GM20000 (cell line): ENCODE results near the gene PTRHD1.
"Not testable (repeated sequence)": the region's sequence is repeated elsewhere in the genome, so short reads cannot be mapped to it uniquely, and the experiment has no call there.

Source experiments
- DNase-seq: peaks from one replicate; pipeline ENCODE4 v3.0.0; 2012; ENCODE audit warnings: low spot score
- CTCF ChIP-seq: IDR thresholded peaks from 2 replicates; pipeline ENCODE4 v1.5.1; 2012; ENCODE audit warnings: mild to moderate bottlenecking, control low read depth; ENCODE audit errors: extremely low read depth, missing control alignments

The PTRHD1 gene

DNA sequence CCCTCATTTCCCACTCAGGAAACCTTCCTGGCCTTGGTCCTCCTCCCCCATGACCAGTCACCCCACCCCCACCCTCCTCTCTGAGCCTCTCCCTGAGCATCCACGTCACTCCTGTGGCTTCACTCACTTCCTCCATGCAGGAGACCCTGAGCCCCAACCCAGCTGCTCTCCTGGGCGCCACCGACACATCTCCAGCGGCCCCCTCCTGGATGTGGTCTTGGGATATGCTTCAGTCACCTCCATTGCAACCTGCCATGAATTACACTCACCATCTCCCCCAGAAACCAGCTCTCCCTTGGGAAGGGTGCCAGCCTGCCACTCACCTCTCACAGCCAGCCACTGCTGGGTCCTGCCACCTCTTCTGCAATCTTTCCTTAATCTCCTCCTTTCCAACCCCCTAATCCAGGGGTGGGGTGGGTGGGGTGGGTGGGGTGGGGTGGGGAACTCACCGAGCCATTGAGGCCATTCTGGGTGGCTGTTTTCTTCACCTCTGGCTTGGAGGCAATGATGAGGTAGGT lies 44.9 kb upstream of the PTRHD1 start:
- DNase-seq = no peak
- no peak for TF ChIP-seq CTCF

DNA sequence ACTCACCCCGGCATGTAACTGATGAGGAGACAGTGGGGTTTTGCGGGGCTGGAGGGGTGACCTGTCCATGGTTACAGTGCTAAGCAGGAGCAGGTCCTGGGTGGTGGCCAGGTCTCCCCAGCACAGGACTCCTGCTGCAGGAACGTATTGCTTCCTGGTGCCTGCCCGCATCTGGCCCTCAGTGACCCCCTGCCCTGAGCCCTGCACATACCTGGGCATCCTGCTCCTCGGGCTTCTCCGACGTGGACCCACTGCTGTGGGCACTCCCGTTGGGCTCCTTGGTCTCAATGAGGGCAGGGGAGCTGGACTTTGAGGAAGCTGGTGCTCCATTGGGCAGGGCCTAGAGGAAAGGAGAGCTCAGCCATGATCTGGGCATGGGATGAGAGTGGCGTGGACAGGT lies 43.5 kb upstream of the PTRHD1 start:
- DNase-seq = no peak
- TF ChIP-seq CTCF = no peak

DNA sequence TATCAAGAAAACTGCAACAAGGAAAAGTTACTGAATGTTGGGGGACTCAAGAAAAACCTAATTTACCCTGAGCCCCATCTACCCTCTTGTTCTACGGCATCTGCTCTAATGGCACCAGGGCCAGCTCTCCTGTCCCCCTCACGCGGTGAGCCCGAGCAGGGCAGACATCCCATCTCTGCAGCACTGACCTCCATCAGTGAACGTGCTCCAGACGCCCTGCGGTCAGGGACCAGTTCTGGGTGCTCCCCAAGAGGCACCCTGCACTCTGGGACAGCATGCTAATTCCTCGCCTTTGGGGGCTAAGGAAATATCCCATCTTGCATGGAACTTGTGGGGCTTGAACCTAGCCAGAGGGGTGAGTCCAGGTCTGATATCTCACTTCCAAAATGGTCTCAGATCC lies 43.0 kb upstream of the PTRHD1 start:
- no peak for TF ChIP-seq CTCF
- DNase-seq = no peak

GRCh38 chr2:24835411-24835810 lies 42.2 kb upstream of the PTRHD1 start:
- not testable (repeated sequence) for DNase-seq

GRCh38 chr2:24834733-24835395 lies 41.7 kb upstream of the PTRHD1 start:
- no peak for TF ChIP-seq CTCF
- no peak for DNase-seq

GRCh38 chr2:24833821-24834732 lies 40.9 kb upstream of the PTRHD1 start:
- no peak for TF ChIP-seq CTCF

DNA sequence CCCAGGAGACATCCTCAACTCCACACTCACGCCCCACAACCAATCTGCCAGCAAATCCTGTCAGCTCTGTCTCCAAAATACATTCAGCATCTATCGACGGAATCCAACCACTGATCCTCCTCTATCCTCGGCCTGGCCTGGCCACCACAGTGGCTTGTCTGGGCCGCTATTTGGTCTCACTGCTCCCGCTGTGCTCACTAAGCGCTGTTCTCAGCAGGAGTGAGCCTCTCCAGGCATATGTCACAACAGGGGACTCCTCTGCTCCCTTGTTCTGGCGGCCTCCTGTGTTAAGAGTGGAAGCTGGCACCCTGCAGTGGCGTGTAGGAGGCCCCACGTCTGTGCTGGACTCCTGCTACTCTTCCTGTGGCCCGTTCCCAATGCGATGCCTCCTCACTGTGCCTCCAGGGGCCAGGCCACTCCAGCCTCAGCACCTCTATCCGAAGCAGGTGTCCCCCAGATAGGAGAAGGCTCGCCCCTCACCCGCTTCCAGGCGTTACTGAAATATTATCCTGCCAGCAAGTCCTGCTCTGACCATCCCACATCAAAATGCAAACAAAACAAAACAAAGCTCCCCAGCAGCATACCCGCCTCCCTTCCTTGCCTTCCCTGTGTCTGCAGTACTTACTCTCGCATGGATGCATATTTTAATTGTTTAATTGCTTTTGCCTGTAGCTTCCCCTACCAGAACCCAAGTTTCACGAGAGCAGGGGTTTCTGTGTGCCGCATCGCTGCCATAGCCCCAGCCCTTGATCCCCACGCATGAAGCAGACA lies 39.9 kb upstream of the PTRHD1 start:
- TF ChIP-seq CTCF = no peak
- DNase-seq = no peak

More at GRCh38 chr2:24833821-24834732, 40.9 kb upstream of the PTRHD1 start:
- no peak for DNase-seq
